A204.1 (cell line): ENCODE measurements around the gene GPC6.

ENCODE experiments used
- FAIRE-seq: peaks from 2 replicates; lab custom pipeline; 2012; peaks lifted over from hg19 to GRCh38; lab: Jason Lieb, UNC

Gene GPC6

DNA sequence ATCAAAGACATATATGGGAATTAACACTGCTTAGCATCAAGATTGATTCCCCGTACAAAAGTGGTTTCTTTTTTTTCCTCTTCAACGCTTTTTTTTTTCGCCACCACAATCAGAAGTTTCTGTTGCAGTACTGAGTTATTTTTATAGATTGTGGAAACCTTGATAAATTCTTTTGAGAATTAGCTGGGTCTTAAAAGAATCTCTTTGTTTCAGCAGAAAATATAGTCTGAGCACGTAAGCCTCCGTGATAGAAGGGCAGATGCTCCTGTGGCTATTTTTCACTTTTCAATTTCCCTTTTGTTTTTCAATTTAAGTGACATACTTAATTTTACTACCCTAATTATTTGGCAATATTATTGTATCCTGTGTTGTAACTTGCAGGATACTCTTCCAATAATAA, 721.0 kb downstream of the GPC6 start:
- FAIRE-seq, result no peak

- no peak for FAIRE-seq
Observed at GRCh38 chr13:93948162-93948922, 721.7 kb downstream of the GPC6 start.

- peak; percentile 61 for FAIRE-seq
Observed at GRCh38 chr13:93951108-93951507, 724.5 kb downstream of the GPC6 start.

GRCh38 chr13:93951951-93952350, 725.3 kb downstream of the GPC6 start:
- FAIRE-seq, result no peak

GRCh38 chr13:93953841-93954240, 727.2 kb downstream of the GPC6 start:
- no peak for FAIRE-seq

GRCh38 chr13:93955904-93956303, 729.3 kb downstream of the GPC6 start:
- FAIRE-seq, result no peak

GRCh38 chr13:93956426-93956825, 729.8 kb downstream of the GPC6 start:
- FAIRE-seq, result no peak

- FAIRE-seq, result no peak
Observed at GRCh38 chr13:93957371-93957770, 730.8 kb downstream of the GPC6 start.

- FAIRE-seq, result no peak
Observed at GRCh38 chr13:93959796-93960533, 733.4 kb downstream of the GPC6 start.

DNA sequence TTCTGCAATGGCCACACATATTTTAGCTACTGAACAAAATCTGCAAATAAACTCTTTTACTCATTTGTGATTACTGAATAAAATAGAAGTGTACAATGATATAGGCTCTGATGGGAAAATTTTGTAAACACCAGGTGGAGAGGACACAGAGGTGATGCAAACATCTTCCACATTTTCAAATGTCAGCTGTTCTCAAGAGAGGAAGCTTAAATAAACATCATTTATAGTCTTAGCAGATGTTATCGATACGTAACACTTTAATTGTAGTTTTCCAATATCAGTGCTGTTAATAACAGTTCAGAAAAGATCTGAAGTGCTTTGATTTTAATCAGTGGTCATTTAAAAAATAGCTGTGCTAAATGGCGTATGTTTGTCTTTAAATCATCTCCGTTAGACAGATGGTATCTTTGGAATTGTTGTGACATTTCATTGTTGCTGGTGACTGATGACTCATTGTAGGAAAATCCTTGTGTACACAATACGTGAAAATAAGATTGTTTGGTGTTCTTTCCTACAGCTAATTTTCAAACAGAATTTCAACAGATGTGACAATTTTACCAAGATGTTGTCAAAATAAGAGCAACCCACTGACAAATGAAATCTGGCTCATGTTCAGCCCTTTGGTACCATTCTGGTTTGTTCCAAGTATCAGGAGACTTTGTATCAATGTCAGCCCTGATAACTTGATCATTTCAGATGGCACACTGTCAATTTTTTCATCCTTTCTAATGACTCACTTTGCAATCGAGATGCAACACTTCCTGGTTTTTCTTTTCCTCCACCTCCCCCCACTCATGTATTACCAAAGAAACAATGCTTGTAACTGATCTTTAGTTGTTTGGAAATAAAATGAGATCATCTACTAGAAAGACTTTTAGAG, 736.9 kb downstream of the GPC6 start:
- no peak for FAIRE-seq

- FAIRE-seq, result no peak
Observed at GRCh38 chr13:93964146-93964512, 737.5 kb downstream of the GPC6 start.

DNA sequence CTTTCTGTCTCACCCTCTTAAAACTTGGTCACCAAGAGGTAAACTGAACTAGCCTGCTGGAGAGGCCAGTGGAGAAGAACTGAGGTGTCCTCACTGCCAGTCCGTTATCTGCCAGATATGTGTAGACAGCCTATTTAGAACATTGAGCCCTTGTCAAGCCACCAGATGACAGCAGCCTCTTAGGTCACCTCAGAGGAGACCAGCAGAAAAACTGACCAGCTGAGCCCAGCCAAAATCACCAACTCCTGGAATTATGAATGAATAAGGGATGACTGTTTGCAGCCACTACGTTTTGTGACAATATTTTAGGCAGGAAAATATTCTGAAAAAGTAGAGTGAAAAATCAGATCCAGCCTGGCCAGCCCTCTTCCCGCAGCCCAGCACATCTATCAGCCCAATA, 739.0 kb downstream of the GPC6 start:
- FAIRE-seq, result no peak

DNA sequence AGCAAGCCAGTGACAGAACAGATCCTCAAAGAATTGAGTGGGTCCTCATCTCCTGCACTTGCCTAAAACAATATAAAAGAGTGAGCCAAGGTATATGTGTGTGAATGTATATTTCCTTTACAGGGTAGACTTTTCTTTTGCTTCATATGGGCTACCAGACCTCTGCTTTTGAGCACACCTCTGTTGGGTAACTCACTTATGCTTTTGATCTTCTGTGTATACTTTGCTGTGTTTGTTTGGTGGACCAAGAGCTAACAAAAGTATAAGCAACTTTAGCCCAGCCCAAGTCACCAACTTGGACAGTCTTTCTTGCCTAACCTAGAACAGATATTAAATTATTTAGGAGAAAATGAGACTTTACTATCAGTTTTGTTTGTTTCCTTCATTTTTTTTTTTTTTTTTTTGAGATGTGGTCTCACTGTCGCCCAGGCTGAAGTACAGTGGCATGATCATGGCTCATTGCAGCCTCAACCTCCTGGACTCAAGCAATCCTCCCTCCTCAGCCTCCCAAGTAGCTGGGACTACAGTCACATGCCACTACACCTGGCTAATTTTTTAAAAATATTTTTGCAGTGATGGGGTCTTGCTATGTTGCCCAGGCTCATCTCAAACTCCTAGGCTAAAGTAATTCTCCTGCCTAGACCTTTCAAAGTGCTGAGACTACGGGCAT, 739.8 kb downstream of the GPC6 start:
- FAIRE-seq, result no peak

DNA sequence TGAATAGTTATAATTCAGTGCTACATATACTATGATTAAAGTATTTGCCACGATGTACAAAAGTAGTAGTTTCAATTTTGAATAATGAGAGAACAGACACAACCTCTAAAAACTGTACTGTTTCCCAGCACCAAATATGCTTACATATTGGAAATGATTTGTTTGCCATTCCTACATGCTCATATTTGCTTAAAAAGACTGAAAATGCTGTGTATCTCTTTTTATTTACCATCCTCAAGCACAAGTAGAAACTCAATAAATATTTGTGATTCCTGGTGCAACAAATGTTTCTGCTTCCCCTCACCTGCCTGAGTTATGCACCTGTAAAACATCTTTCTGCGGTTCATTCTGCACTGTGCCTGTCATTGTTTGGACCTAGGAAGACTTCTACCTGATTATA, 740.7 kb downstream of the GPC6 start:
- FAIRE-seq, result no peak

- no peak for FAIRE-seq
Observed at GRCh38 chr13:93975242-93975641, 748.6 kb downstream of the GPC6 start.

DNA sequence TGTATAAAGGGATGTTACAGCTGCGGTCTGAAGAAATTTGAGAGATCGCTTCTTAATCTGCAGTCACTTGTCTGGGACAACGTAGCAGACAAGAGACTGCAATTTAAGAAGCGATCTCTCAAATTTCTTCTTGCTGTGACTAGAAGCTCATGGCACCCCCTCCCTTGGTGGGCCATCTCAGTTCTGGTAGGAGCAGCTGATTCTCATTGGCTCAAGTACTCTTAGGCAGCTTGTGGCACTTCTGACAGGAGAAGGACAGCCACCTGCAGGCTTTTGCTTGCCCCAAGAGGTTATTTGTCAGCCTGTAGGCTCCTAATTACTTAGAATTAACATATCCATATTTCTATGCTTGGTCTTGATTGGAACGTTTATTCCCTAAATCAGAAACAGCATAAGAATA, 749.9 kb downstream of the GPC6 start:
- no peak for FAIRE-seq

DNA sequence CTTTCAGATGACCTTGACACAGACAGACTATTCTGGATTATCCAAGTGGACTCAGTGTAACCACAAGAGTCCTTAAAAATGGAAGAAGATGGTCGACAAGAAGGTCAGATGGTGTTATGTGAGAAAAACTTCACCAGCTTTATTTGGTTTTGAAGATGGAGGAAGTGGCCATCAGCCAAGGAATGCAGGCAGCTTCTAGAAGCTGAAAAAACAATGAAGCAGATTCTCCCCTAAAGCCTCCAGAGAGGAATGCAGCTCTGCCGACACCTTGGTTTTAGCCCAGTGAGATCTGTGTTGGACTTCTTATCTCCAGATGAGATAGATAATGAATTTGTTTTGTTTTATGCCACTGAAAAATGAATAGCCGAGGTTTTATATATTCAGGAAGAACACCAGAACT, 751.4 kb downstream of the GPC6 start:
- no peak for FAIRE-seq

- no peak for FAIRE-seq
Observed at GRCh38 chr13:93981426-93981977, 754.9 kb downstream of the GPC6 start.

DNA sequence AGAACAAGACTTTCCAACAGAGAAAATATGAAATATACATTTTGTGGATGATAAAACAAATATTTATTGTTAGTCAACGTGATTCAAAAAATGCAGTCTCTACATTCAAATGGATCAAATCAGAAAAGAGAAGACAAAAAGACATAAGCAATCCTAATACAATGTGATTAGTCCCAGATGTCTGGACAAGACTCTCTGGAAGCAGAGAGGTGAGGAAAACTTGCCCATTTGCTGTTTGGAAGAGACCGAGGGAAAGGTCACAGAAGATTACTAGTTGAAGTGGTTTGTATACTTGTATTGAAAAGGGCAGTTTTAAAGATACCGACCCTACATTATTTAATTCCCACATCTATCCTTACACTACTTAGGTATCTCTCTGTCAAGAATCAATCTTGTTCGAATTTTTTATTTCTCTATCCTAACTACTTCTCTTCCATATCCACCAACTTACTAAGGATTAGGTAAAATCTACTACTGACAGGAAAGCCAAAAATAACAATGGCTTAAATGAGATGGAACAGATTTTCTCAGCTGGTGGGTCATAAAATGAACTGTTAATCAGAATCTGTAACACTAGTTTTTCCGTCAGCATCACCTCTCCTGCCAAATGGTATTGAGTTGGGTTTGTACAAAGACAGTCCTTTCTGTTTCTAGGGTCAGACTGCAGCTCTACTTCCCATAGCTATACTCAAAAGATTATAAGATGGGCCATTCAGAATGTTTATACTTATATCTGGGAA, 755.7 kb downstream of the GPC6 start:
- FAIRE-seq, result no peak

DNA sequence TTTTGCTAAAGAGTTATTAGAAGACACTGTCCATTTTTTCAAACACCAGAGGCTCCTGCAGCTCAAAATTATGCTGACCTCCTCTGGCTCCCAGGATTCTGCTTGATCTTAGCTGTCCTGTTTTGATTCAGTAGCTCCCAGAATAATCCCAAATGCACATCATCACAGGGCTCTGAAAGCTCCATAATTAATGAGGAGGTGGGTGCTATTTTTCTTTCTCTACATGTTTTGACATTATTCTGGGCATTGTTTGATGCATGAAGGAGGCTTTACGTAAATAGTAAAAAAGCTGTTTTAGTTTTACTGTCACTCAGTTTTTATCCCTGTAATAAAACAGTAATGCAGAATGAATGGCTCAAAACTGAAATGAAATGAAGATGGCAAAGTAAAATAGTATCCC, 757.4 kb downstream of the GPC6 start:
- FAIRE-seq, result no peak

- no peak for FAIRE-seq
Observed at GRCh38 chr13:93984876-93985275, 758.3 kb downstream of the GPC6 start.
